CD4-positive, alpha-beta T cell treated with Interleukin-15 for 1 hour (primary cell): ENCODE data around the gene FGF2.
"Not testable (repeated sequence)": the region's sequence is repeated elsewhere in the genome, so short reads cannot be mapped to it uniquely, and the experiment has no call there.

Source experiments
- DNase-seq: peaks from one replicate; pipeline ENCODE4 v3.0.0-alpha.2; 2020

FGF2 gene

GRCh38 chr4:122849789-122850188, 23.2 kb downstream of the FGF2 start:
- not testable (repeated sequence) for DNase-seq

- DNase-seq, result no peak
Observed at GRCh38 chr4:122851568-122851967, 24.9 kb downstream of the FGF2 start.

- DNase-seq, result no peak
Observed at GRCh38 chr4:122854447-122855352, 28.1 kb downstream of the FGF2 start.

- no peak for DNase-seq
Observed at GRCh38 chr4:122855353-122855890, 28.8 kb downstream of the FGF2 start.

- no peak for DNase-seq
Observed at GRCh38 chr4:122857160-122857559, 30.5 kb downstream of the FGF2 start.

GRCh38 chr4:122858705-122859104, 32.1 kb downstream of the FGF2 start:
- DNase-seq, result no peak

- DNase-seq, result no peak
Observed at GRCh38 chr4:122861172-122861943, 34.7 kb downstream of the FGF2 start.

- DNase-seq, result no peak
Observed at GRCh38 chr4:122863639-122864038, 37.0 kb downstream of the FGF2 start.

GRCh38 chr4:122865425-122865824, 38.8 kb downstream of the FGF2 start:
- DNase-seq, result no peak

- not testable (repeated sequence) for DNase-seq
Observed at GRCh38 chr4:122868235-122868634, 41.6 kb downstream of the FGF2 start.

- no peak for DNase-seq
Observed at GRCh38 chr4:122873146-122873545, 46.5 kb downstream of the FGF2 start.

- DNase-seq, result no peak
Observed at GRCh38 chr4:122873821-122874593, 47.4 kb downstream of the FGF2 start.

GRCh38 chr4:122875949-122876348, 49.3 kb downstream of the FGF2 start:
- DNase-seq, result no peak

- DNase-seq, result no peak
Observed at GRCh38 chr4:122876456-122876855, 49.8 kb downstream of the FGF2 start.

- DNase-seq, result no peak
Observed at GRCh38 chr4:122879001-122879400, 52.4 kb downstream of the FGF2 start.

- no peak for DNase-seq
Observed at GRCh38 chr4:122882857-122883735, 56.5 kb downstream of the FGF2 start.

- DNase-seq, result no peak
Observed at GRCh38 chr4:122884499-122884898, 57.9 kb downstream of the FGF2 start.

GRCh38 chr4:122889726-122890125, 63.1 kb downstream of the FGF2 start:
- no peak for DNase-seq

- no peak for DNase-seq
Observed at GRCh38 chr4:122890147-122890795, 63.6 kb downstream of the FGF2 start.

- no peak for DNase-seq
Observed at GRCh38 chr4:122894827-122895226, 68.2 kb downstream of the FGF2 start.

- DNase-seq, result no peak
Observed at GRCh38 chr4:122895336-122895995, 68.8 kb downstream of the FGF2 start.
